Ovary (tissue), 9 donors: ENCODE results near the gene CCDC83. TPM values are rescaled to one million over a fixed set of nuclear protein-coding genes. Genes with fewer than 3 reads are reported as not detected.

Source experiments
- DNase-seq, 5 donors: peaks; one replicate each; pipeline ENCODE4 v3.0.0-alpha.2; 2019 to 2020
- H3K27ac ChIP-seq, 2 donors: fragments of 200-600 bp; one replicate each; pipeline versions ENCODE4 v1.5.1 to v1.8.0; 2019 to 2022
- H3K27me3 ChIP-seq: fragments of 200-600 bp; one replicate; pipeline ENCODE4 v1.8.0; 2022
- H3K36me3 ChIP-seq: fragments of 200-600 bp; sonication (generic); one replicate; pipeline ENCODE4 v1.5.1; 2019
- H3K4me1 ChIP-seq: one replicate; pipeline ENCODE4 v1.8.1; 2013; ENCODE audit warnings: mild to moderate bottlenecking, moderate library complexity; ENCODE audit not compliant: insufficient read depth
- H3K4me3 ChIP-seq: fragments of 200-600 bp; sonication (generic); one replicate; pipeline ENCODE4 v1.5.1; 2017
- H3K9me3 ChIP-seq, 2 donors: fragments of 200-600 bp in 1 of 2; sonication (generic) in 1 of 2; one replicate each; pipeline versions ENCODE4 v1.5.1 to v1.8.1; 2013 to 2019; ENCODE audit warnings: mild to moderate bottlenecking in 1 of 2, moderate library complexity in 1 of 2
- CTCF ChIP-seq, 3 donors: fragments of 450-650 bp in 2 of 3; fragments of 200-600 bp in 1 of 3; IDR thresholded peaks; one replicate each; pipeline versions ENCODE4 v1.5.1 to v1.8.0; 2016 to 2022; ENCODE audit warnings: antibody characterized with exemption in 3 of 3, mild to moderate bottlenecking in 1 of 3
- EP300 ChIP-seq: sonication (generic); formaldehyde crosslinking; IDR thresholded peaks from one replicate; pipeline ENCODE4 v1.6.1; 2017; ENCODE audit warnings: antibody characterized with exemption
- POLR2A ChIP-seq: fragments of 450-650 bp; IDR thresholded peaks from one replicate; pipeline ENCODE4 v1.6.1; 2017; ENCODE audit warnings: antibody characterized with exemption, mild to moderate bottlenecking, moderate library complexity
- WGBS, 3 donors: extraction: QIAGEN DNeasy Blood & Tissue Kit in 1 of 3; methylation state at CpG; one replicate each; pipeline versions ENCODE4 v1.1.5 to v1.1.7; 2013 to 2017; 5-methylcytosine and 5-hydroxymethylcytosine counted together
- intact Hi-C, 4 donors: fragments of 100-400 bp; cut with DNase I; formaldehyde crosslinking; loops; one replicate each; pipeline versions ENCODE4 v1.11.0 to v1.15.1; 2022 to 2023
- polyA plus RNA-seq, 2 donors: library from polyadenylated mRNA; stranded (reverse); fragments of 200-250 nt in 1 of 2; fragments of 350-450 nt in 1 of 2; fragmentation: Illumina TruSeq in 1 of 2; extraction: RNeasy Lipid Tissue Mini Kit (QIAGEN cat#74804) in 1 of 2; gene quantifications; one replicate each; pipeline ENCODE4 v1.2.3, GENCODE V29; 2013 to 2014
- total RNA-seq, 7 donors: library from RNA; depleted of rRNA in 2 of 7; stranded (reverse); fragments of >200 nt in 2 of 7; fragmentation: NEBNext Ultra II Directional in 3 of 7; extraction: Animal tissue kit (Norgen Biotek cat#: 25700) in 3 of 7; gene quantifications; one replicate each; pipeline versions ENCODE4 v1.1.0 to v1.2.4, GENCODE V29; 2016 to 2023
- donor health status: DM: no; HTN: no; CAD: no; lungs with moderate emphysema.
- donor health status: DM: no; HTN: no; CAD: no.
- donor health status: Bipolar disorder and iron deficiency.
- donor health status: DM: yes; HTN: yes; CAD: no.
- donor health status: DM: no; HTN: no; CAD: no.
- donor health status: DM: yes; HTN: yes; CAD: no.

CCDC83 gene
- total and polyA plus RNA-seq, 9 donors, result not detected

- WGBS, 3 donors, result 80 to 88% (median 84%) methylated on average over 4 of the region's 4 CpGs
- TF ChIP-seq EP300, result no peak
- TF ChIP-seq CTCF (IDR thresholded peaks at IDR 0.05), result no peak
- no peak for TF ChIP-seq POLR2A
- intact Hi-C loops, result loop anchor here (5.0 to 10.0 kb wide), 8 partner anchors 98 to 875 kb away; no protein-coding TSS in a partner anchor
Measured at GRCh38 chr11:85939099-85940015, 84.2 kb downstream of the CCDC83 start.

GRCh38 chr11:85941380-85941973, 86.3 kb downstream of the CCDC83 start:
- Histone ChIP-seq H3K27ac (no peak overlapping the region), H3K4me1 (peaks cover 2% of the 10 kb centered on the region), H3K4me3 (no peak overlapping the region), H3K27me3 (no peaks in the 10 kb centered on the region), H3K36me3 (no peaks in the 10 kb centered on the region), H3K9me3 (no peaks in the 10 kb centered on the region)
- DNase-seq, result peak; percentile 48 to 72 (median 65)
- 22 to 33% (median 27%) methylated on average over 6 of the region's 6 CpGs for WGBS, 3 donors
- intact Hi-C loops, result loop anchor here in 3 of 4 donors (5.0 to 10.0 kb wide), 5 partner anchors 96 to 351 kb away; no protein-coding TSS in a partner anchor
- TF ChIP-seq EP300, result no peak
- TF ChIP-seq CTCF (IDR thresholded peaks at IDR 0.05), result peak; percentile 68 to 88 (median 71)
- no peak for TF ChIP-seq POLR2A

More at GRCh38 chr11:85939099-85940015, 84.2 kb downstream of the CCDC83 start:
- H3K27ac ChIP-seq, result no peak overlapping the region
- no peak for DNase-seq
- H3K36me3 ChIP-seq, result no peaks in the 10 kb centered on the region
- H3K4me1 ChIP-seq, result peaks cover 2% of the 10 kb centered on the region
- no peaks in the 10 kb centered on the region for H3K27me3 ChIP-seq
- H3K4me3 ChIP-seq, result no peak overlapping the region
- no peaks in the 10 kb centered on the region for H3K9me3 ChIP-seq

GRCh38 chr11:85945296-85945695, 90.1 kb downstream of the CCDC83 start:
- Histone ChIP-seq H3K4me1 (peaks cover 11% of the 10 kb centered on the region), H3K27ac (no peak overlapping the region), H3K9me3 (no peaks in the 10 kb centered on the region), H3K4me3 (no peak overlapping the region), H3K36me3 (no peaks in the 10 kb centered on the region), H3K27me3 (no peaks in the 10 kb centered on the region)
- intact Hi-C loops, result loop anchor here in 1 of 4 donors (10.0 kb wide), 1 partner anchor 100 kb away; no protein-coding TSS in a partner anchor
- DNase-seq, result no peak
- no peak for TF ChIP-seq CTCF (IDR thresholded peaks at IDR 0.05)
- TF ChIP-seq POLR2A, result no peak
- no peak for TF ChIP-seq EP300
- 89 to 98% (median 94%) methylated on average over 2 of the region's 2 CpGs for WGBS, 3 donors

GRCh38 chr11:85945788-85946187, 90.6 kb downstream of the CCDC83 start:
- no peaks in the 10 kb centered on the region for H3K36me3 ChIP-seq
- H3K27ac ChIP-seq, result no peak overlapping the region
- DNase-seq, result no peak
- intact Hi-C loops, result loop anchor here in 1 of 4 donors (10.0 kb wide), 1 partner anchor 99 kb away; no protein-coding TSS in a partner anchor
- peaks cover 11% of the 10 kb centered on the region for H3K4me1 ChIP-seq
- TF ChIP-seq EP300, result no peak
- no peak for TF ChIP-seq POLR2A
- TF ChIP-seq CTCF (IDR thresholded peaks at IDR 0.05), result no peak
- no peaks in the 10 kb centered on the region for H3K27me3 ChIP-seq
- no peak overlapping the region for H3K4me3 ChIP-seq
- no peaks in the 10 kb centered on the region for H3K9me3 ChIP-seq
